B cell (primary cell): Measurements from ENCODE around the gene UNC5B. TPM values are rescaled to one million over a fixed set of nuclear protein-coding genes. Genes with fewer than 3 reads are reported as not detected.

Source experiments
- ATAC-seq: fragments of 200-7000 bp; cut with Tn5 transposase; one replicate; pipeline ENCODE4 v1.10.0; 2021; ENCODE audit warnings: low read depth, mild to moderate bottlenecking, moderate number of reproducible peaks, moderate library complexity
- CTCF ChIA-PET: fragments of 350-600 bp; sonication (Branson Sonifier 250); formaldehyde crosslinking; loops from one replicate; lab custom pipeline; 2021; ENCODE audit warnings: antibody characterized with exemption, inconsistent platforms; lab: Charles Lee
- POLR2A ChIA-PET: fragments of 350-600 bp; sonication (Branson Sonifier 250); formaldehyde crosslinking; loops from one replicate; lab custom pipeline; 2021; ENCODE audit warnings: antibody characterized with exemption; lab: Charles Lee
- DNase-seq: peaks from one replicate; pipeline ENCODE4 v3.0.0; 2013
- H2AFZ ChIP-seq: 2 replicates; pipeline ENCODE4 v1.6.1; 2012; ENCODE audit warnings: mild to moderate bottlenecking, low read depth, low read length; ENCODE audit not compliant: insufficient read depth, poor library complexity, severe bottlenecking
- H3K27ac ChIP-seq, 2 donors: 1 replicate in 1 of 2; 2 replicates in 1 of 2; pipeline ENCODE4 v1.5.1; 2012 to 2013; ENCODE audit warnings: low read length in 2 of 2, mild to moderate bottlenecking in 2 of 2, moderate library complexity in 1 of 2
- H3K27me3 ChIP-seq, 4 experiments: fragments of 200-600 bp in 1 of 4; sonication (generic) in 1 of 4; replicated peaks in 1 of 4; 1 replicate in 2 of 4; 2 replicates in 2 of 4; pipeline versions ENCODE4 v1.6.1 to v1.7.0; 2013 to 2016; ENCODE audit warnings: low read length in 3 of 4, mild to moderate bottlenecking in 2 of 4, mixed read lengths in 1 of 4, moderate library complexity in 1 of 4; ENCODE audit not compliant: insufficient read depth in 4 of 4, control insufficient read depth in 3 of 4; ENCODE audit errors: control extremely low read depth in 1 of 4
- H3K36me3 ChIP-seq, 2 experiments: replicated peaks in 1 of 2; 1 replicate in 1 of 2; 2 replicates in 1 of 2; pipeline versions ENCODE4 v1.6.1 to v1.7.1; 2013; ENCODE audit warnings: low read length in 1 of 2; ENCODE audit not compliant: insufficient read depth in 2 of 2, control insufficient read depth in 1 of 2; ENCODE audit errors: control extremely low read depth in 1 of 2, extremely low read depth in 1 of 2
- H3K4me1 ChIP-seq, 2 donors: fragments of 200-600 bp in 1 of 2; sonication (generic) in 1 of 2; 1 replicate in 1 of 2; 2 replicates in 1 of 2; pipeline versions ENCODE4 v1.5.1 to v1.6.1; 2013 to 2017; ENCODE audit warnings: low read length in 2 of 2; ENCODE audit not compliant: control insufficient read depth in 2 of 2, insufficient read depth in 2 of 2
- H3K4me2 ChIP-seq: replicated peaks from 2 replicates; pipeline ENCODE3; 2012; ENCODE audit warnings: mild to moderate bottlenecking, low read depth, low read length; ENCODE audit not compliant: poor library complexity, severe bottlenecking
- H3K4me3 ChIP-seq, 5 experiments: fragments of 200-600 bp in 1 of 5; sonication (generic) in 1 of 5; 1 replicate in 3 of 5; 2 replicates in 2 of 5; pipeline versions ENCODE4 v1.5.1 to v1.7.0; 2011 to 2016; ENCODE audit warnings: low read length in 4 of 5, mild to moderate bottlenecking in 4 of 5, low read depth in 2 of 5, control low read depth in 1 of 5, moderate library complexity in 1 of 5; ENCODE audit not compliant: insufficient read depth in 1 of 5; ENCODE audit errors: control extremely low read depth in 1 of 5, extremely low read depth in 1 of 5
- H3K79me2 ChIP-seq: fragments of 200-600 bp; sonication (generic); one replicate; pipeline ENCODE4 v1.6.0; 2016; ENCODE audit warnings: low read length; ENCODE audit not compliant: control insufficient read depth, insufficient read depth
- H3K9ac ChIP-seq: fragments of 200-600 bp; sonication (generic); 2 replicates; pipeline ENCODE4 v1.6.1; 2017; ENCODE audit warnings: mild to moderate bottlenecking, low read length, moderate library complexity
- H3K9me3 ChIP-seq, 3 donors: one replicate each; pipeline versions ENCODE4 v1.6.1 to v1.7.1; 2013; ENCODE audit warnings: low read length in 2 of 3; ENCODE audit not compliant: control insufficient read depth in 2 of 3, insufficient read depth in 1 of 3; ENCODE audit errors: control extremely low read depth in 1 of 3
- H4K20me1 ChIP-seq: 2 replicates; pipeline ENCODE4 v1.6.0; 2012; ENCODE audit warnings: mild to moderate bottlenecking, low read length; ENCODE audit not compliant: insufficient read depth, control insufficient read depth, poor library complexity, severe bottlenecking
- H3K27ac Mint-ChIP-seq: one replicate; pipeline ENCODE4 v1.8.0; 2021; ENCODE audit warnings: mixed read lengths
- H3K27me3 Mint-ChIP-seq: one replicate; pipeline ENCODE4 v1.8.0; 2021; ENCODE audit warnings: mixed read lengths
- H3K4me1 Mint-ChIP-seq: one replicate; pipeline ENCODE4 v1.8.0; 2021; ENCODE audit warnings: mixed read lengths
- H3K4me3 Mint-ChIP-seq: one replicate; pipeline ENCODE4 v1.8.0; 2021; ENCODE audit warnings: mixed read lengths
- H3K9me3 Mint-ChIP-seq: one replicate; pipeline ENCODE4 v1.8.0; 2022; ENCODE audit warnings: mixed read lengths; ENCODE audit not compliant: insufficient read depth
- EZH2 ChIP-seq: IDR thresholded peaks from 2 replicates; pipeline ENCODE4 v1.6.1; 2012; ENCODE audit warnings: borderline replicate concordance, low read depth, mild to moderate bottlenecking, moderate library complexity, low read length; ENCODE audit not compliant: insufficient read depth, poor library complexity, severe bottlenecking
- WGBS: methylation state at CpG from one replicate; pipeline ENCODE4 v1.1.5; 2013; ENCODE audit warnings: missing lambda C conversion rate; ENCODE audit not compliant: insufficient coverage; 5-methylcytosine and 5-hydroxymethylcytosine counted together
- intact Hi-C: fragments of 100-400 bp; cut with micrococcal nuclease; formaldehyde crosslinking; loops from one replicate; pipeline ENCODE4 v1.10.0; 2022
- polyA plus RNA-seq: library from polyadenylated mRNA; depleted of rRNA; stranded (reverse); fragments of >200 nt; gene quantifications from 2 replicates; pipeline ENCODE4 v1.2.3, GENCODE V29; 2012
- total RNA-seq, 2 donors: library from RNA; stranded (reverse); fragments of 120-200 nt in 1 of 2; gene quantifications; 1 replicate in 1 of 2; 2 replicates in 1 of 2; pipeline versions ENCODE4 v1.2.3 to v1.2.4, GENCODE V29; 2013 to 2022
- TF ChIP-seq, protein P1 (sequence below): fragments of 200-600 bp; IDR thresholded peaks from one replicate; pipeline ENCODE4 v1.8.0; 2022; ENCODE audit warnings: antibody characterized with exemption, mild to moderate bottlenecking

UNC5B gene
- total and polyA plus RNA-seq, 2 donors (not counting 1 experiment from before 2014, with no cell fraction given), result not detected

DNA sequence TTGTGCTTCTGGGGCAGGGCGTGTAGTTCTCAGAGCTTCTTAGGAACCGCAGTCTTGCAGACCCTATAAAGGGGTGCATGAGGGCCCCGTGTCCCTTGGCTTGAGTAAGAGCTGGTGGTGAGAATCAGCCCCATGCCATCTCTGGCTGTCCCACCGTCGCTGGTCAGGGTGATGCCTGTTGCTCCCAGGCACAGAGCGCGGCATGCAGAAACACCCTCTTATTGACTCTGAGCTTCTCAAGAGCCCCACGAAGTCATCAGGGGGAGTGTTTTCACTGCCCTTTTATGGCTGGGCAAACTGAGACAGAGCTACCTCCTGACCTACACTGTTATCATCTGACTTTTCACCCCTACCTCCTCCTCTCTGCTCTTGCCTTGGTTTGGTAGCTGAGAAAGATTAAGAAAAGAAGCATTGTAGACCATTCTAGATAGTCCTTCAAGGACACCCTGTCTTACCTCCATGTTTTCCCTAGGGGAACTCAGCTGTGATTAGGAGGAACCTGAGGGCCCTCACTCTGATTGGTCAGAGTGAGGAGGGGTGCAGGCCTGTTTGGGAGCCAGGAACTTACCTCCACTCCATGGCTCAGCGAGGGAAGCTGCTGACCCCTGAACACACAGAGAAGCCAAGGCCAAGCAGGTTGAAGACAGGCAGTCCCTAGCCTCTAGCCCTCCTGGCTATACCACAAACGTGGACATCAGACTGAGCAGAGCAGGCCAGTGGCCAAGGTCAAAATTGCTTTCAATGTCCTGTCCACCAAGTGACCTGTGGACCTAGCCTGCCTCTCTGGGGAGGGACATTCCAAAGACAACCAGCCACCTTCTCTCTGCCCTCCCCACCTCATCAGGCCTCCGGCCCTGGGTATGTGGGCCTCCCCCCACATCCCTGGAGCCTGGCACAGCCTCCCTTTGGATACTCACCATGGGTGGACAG is 17.6 kb downstream of the UNC5B start:
- no peak overlapping the region for H3K4me3 ChIP-seq
- H3K4me1 ChIP-seq, result no peaks in the 10 kb centered on the region
- H3K36me3 ChIP-seq, result no peaks in the 10 kb centered on the region
- peaks cover 0 to 3% (median 0%) of the 10 kb centered on the region in 4 experiments for H3K27me3 ChIP-seq
- H3K27ac ChIP-seq, result no peak overlapping the region
- TF ChIP-seq, protein P1, sequence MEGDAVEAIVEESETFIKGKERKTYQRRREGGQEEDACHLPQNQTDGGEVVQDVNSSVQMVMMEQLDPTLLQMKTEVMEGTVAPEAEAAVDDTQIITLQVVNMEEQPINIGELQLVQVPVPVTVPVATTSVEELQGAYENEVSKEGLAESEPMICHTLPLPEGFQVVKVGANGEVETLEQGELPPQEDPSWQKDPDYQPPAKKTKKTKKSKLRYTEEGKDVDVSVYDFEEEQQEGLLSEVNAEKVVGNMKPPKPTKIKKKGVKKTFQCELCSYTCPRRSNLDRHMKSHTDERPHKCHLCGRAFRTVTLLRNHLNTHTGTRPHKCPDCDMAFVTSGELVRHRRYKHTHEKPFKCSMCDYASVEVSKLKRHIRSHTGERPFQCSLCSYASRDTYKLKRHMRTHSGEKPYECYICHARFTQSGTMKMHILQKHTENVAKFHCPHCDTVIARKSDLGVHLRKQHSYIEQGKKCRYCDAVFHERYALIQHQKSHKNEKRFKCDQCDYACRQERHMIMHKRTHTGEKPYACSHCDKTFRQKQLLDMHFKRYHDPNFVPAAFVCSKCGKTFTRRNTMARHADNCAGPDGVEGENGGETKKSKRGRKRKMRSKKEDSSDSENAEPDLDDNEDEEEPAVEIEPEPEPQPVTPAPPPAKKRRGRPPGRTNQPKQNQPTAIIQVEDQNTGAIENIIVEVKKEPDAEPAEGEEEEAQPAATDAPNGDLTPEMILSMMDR, result no peak
- TF ChIP-seq EZH2, result no peak
- no peak overlapping the region for H3K9ac ChIP-seq
- H3K27ac Mint-ChIP-seq, result no peak overlapping the region
- no peak for ATAC-seq
- WGBS, result 91% methylated on average over 10 of the region's 11 CpGs
- POLR2A ChIA-PET, result no interaction called here
- no peak overlapping the region for H2AFZ ChIP-seq
- H3K27me3 Mint-ChIP-seq, result peaks cover 14% of the 10 kb centered on the region
- no peaks in the 10 kb centered on the region for H3K9me3 Mint-ChIP-seq
- no peak overlapping the region for H3K4me3 Mint-ChIP-seq
- intact Hi-C loops, result no loop called here
- no peaks in the 10 kb centered on the region for H3K9me3 ChIP-seq
- H4K20me1 ChIP-seq, result no peaks in the 10 kb centered on the region
- no peak for DNase-seq
- CTCF ChIA-PET, result no interaction called here
- no peaks in the 10 kb centered on the region for H3K79me2 ChIP-seq
- H3K4me1 Mint-ChIP-seq, result no peaks in the 10 kb centered on the region
- H3K4me2 ChIP-seq, result no peak overlapping the region

DNA sequence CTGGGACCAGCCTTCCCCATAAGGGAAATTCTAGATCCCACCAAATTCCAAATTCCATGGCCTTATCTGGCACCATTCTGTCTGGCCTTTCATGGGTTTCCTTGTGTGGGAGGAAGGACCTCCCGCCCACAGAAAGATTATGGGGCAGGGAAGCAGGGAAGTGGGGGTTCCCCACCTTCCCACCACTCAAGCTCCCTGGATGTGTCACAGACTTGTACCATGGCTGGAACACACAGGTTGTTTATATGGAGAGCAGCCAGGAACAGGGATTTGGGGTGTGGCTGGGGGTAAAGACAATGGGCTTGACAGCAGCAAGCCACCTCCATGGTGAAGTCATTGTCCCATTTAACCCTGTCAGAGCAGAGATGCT is 18.3 kb downstream of the UNC5B start:
- Mint-ChIP-seq H3K4me3 (no peak overlapping the region), H3K27ac (no peak overlapping the region), H3K4me1 (no peaks in the 10 kb centered on the region), H3K27me3 (peaks cover 8% of the 10 kb centered on the region), H3K9me3 (no peaks in the 10 kb centered on the region)
- TF ChIP-seq, protein P1, result no peak
- TF ChIP-seq EZH2, result no peak
- DNase-seq, result no peak
- Histone ChIP-seq H3K27ac (no peak overlapping the region), H4K20me1 (no peaks in the 10 kb centered on the region), H3K4me2 (no peak overlapping the region), H3K79me2 (no peaks in the 10 kb centered on the region), H3K36me3 (no peaks in the 10 kb centered on the region), H3K9me3 (no peaks in the 10 kb centered on the region), H2AFZ (no peak overlapping the region), H3K9ac (no peak overlapping the region), H3K4me1 (no peaks in the 10 kb centered on the region), H3K27me3 (peaks cover 0 to 3% (median 0%) of the 10 kb centered on the region in 4 experiments), H3K4me3 (no peak overlapping the region)
- ChIA-PET CTCF (no interaction called here), POLR2A (no interaction called here)
- WGBS, result no CpG with 5 or more reads among the region's 1 CpG
- ATAC-seq, result no peak
- intact Hi-C loops, result no loop called here
